A172 (cell line): ENCODE measurements around the gene ZC3HAV1. TPM values are rescaled to one million over a fixed set of nuclear protein-coding genes. Genes with fewer than 3 reads are reported as not detected.
"Not testable (repeated sequence)": the region's sequence is repeated elsewhere in the genome, so short reads cannot be mapped to it uniquely, and the experiment has no call there.

Experiments
- DNase-seq: peaks from one replicate; pipeline ENCODE4 v3.0.0-alpha.2; 2015; ENCODE audit warnings: low spot score
- total RNA-seq: library from RNA; depleted of rRNA; stranded (reverse); fragments of >200 nt; shearing (Covaris generic); gene quantifications from 2 replicates; pipeline ENCODE4 v1.2.3, GENCODE V29; 2014; rRNA removed

Gene ZC3HAV1
- total RNA-seq, result 20.7 and 25.4 TPM in 2 replicates

DNA sequence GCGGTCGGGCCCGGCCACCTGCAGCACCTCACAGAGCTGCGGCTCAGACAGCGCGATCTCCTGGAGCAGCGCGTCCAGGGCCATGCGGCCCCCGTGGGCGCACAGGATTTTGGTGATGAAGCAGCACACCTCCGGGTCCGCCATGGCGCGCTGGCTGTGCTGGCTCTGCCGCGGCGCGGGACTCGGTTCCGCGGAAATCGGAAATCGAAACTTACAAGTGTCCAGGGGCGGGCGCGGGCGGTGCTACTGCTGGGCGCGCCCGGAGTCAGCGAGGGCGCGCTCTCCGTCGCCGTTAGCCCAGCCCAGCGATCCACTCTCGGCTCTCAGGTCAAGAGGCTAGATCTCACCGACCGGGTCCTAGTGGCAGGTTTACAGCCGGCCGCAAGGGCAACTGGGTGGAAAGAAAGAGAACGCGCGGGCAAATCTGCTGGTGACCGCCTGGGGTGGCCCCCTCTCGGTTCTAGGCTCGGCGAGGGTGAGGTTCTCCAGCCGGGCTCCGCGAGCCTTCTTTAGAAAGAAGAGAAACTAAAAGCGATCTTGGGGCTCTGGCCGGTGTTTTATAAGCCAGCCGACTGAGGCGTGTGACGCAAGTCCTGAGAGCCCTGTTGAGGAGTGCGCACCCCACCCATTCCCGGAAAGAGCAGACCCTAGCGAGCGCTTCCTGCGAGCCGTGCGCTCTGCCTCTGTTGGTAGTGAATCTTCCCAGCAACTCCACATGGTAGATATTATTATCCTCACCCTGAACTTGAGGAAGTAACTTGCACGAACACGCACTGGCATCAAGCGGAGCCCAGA is at the start of gene ZC3HAV1:
Gene ZC3HAV1 (minus strand): TSS at position 533 of the 795 bp plus-strand sequence. CDS start 389 bp downstream, at position 144.
- DNase-seq, result peak; percentile 70

- peak; percentile 88 for DNase-seq
These were observed 44.3 kb upstream of the ZC3HAV1 start for GRCh38 chr7:139153832-139154231.

- no peak for DNase-seq
These were observed 42.6 kb upstream of the ZC3HAV1 start for GRCh38 chr7:139152149-139152548.

GRCh38 chr7:139139150-139139549 is 29.6 kb upstream of the ZC3HAV1 start:
- no peak for DNase-seq

DNA sequence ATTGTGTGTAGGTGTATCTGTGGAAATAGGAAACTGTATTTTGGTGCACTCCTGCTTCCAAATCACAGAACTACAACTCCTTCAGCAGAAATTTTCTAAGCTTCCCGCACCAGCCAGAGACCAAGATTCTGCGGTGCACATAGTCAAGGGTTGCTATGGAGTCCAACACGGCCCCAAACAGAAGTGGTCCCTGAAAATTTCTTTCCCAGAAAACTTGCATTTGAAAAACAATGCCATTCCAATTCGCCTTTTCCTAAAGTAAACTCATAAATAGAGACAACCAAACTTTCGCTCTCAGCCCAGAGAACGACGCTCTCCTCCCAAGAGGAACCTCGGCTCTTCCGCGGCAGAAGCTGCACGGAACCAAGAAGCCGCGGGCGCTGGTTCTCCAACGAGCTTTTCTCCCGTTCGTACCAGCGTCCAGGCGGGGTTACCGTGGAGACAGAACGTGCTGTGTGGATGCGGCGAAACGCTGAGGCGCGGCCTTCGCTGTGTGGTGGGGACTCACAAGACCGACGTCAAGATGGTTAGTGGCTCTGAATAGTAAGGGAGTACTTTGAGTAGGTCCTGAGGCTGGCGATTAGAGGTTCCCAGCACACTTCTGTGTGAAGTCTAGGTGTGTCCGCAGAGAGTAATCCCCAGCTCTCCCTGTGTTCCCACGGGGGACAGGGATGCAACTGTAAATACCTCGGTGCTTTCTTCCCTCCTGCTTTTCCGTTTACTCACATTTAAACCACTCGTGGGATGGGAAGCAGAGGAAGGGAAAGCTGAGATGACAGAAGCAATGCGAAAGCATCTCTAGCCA is 24.0 kb upstream of the ZC3HAV1 start:
- DNase-seq, result peak; percentile 55

GRCh38 chr7:139132887-139133286 is 23.4 kb upstream of the ZC3HAV1 start:
- no peak for DNase-seq

- DNase-seq, result no peak
These were observed 22.1 kb upstream of the ZC3HAV1 start for GRCh38 chr7:139131601-139132041.

DNA sequence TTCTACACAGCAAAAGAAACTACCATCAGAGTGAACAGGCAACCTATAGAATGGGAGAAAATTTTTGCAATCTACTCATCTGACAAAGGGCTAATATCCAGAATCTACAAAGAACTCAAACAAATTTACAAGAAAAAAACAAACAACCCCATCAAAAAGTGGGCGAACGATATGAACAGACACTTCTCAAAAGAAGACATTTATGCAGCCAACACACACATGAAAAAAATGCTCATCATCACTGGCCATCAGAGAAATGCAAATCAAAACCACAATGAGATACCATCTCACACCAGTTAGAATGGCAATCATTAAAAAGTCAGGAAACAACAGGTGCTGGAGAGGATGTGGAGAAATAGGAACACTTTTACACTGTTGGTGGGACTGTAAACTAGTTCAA is 20.3 kb upstream of the ZC3HAV1 start:
- DNase-seq, result not testable (repeated sequence)

GRCh38 chr7:139127648-139128047 is 18.1 kb upstream of the ZC3HAV1 start:
- DNase-seq, result no peak

DNA sequence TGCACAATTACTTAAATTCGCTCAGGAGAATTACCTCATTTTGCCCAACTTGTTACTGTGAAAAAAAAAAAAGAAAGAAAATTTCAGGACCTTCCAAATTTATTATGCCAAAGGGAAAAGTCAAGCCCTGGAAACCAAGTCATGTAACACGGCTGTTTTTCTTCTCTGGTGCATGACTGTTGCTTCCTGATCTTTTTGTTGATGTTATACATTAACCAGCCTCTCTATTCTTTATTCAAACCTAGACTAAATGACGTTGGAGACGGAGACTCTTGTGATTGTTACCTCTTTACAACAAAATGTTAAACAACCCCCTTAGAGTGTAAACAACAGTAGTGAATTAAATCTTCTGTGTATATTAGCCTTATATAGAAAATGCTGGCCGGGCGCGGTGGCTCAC is 16.1 kb upstream of the ZC3HAV1 start:
- DNase-seq, result no peak

DNA sequence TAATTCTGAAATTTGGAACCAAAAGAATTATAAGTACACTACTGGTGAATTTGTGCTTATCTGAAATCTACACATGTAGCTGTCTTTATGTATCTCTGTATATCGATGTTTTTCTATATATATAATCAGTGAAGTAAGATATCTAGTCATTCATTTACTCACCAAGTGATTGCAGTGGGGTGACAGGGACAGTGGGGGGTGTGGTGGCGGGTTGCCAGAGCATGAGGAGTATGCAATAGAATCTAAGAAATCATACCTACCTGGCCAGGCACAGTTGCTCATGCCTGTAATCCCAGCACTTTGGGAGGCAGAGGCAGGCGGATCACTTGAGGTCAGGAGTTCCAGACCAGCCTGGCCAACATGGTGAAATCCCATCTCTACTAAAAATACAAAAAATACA is 15.5 kb upstream of the ZC3HAV1 start:
- DNase-seq, result not testable (repeated sequence)

- no peak for DNase-seq
These were observed 14.8 kb upstream of the ZC3HAV1 start for GRCh38 chr7:139124084-139124914.

GRCh38 chr7:139119486-139119849 is 9.9 kb upstream of the ZC3HAV1 start:
- DNase-seq, result no peak

DNA sequence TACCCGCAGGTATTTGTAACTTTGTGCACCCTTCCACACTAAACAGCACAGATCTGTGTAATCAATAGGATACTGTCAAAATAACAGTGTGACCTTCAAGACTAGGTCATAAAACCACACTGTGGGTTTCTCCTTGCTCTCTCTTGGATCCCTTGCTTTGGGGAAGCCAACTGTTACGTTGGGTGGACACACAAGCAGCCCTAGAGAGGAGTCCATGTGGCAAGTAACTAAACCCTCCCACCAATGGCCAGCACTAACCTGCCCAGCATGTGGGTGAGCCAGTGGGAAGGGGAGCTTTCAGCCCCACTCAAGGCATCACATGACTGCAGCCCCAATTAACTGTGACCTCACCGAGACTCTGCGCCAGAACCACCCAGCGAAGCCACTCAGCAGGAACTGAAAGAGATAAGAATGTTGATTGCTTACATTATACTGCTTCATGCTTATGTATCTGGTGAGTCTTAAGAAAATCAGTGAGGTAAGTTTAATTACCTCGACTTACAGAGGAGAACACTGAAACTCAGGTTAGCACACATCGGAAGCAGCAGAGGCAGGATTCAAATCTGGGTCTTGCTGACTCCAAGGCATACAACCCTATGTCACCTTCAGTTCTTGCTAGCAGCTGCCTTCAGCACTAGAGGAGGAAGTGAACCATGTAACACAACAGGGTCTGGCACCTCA is 9.4 kb upstream of the ZC3HAV1 start:
- peak; percentile 15 for DNase-seq

DNA sequence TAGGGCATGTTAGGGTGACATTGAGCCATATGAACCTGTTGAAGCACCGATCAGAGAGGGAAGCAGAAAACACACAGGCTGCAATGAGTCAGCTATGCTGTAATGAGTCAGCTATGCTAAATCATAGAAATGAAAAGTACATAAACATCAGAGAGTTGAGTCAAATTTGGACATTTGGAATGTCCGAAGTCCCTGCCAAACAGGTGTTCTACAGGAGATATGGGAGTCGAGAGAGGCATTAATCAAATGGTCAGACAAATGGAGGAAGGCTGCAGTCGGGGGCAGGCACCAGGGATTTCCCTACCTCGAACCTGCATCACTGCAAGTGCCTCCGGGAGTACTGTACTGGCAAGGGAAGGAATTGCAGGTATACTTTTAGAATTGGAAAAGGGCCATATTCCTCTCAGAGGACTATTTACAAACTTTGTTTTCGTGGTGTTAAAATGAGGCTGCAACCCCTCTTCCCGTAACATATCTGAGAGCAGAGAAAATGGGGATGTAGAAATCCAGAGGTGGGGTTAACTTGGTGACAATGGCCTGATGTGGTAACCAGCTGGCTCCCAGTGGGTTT is 8.8 kb upstream of the ZC3HAV1 start:
- DNase-seq, result peak; percentile 74

DNA sequence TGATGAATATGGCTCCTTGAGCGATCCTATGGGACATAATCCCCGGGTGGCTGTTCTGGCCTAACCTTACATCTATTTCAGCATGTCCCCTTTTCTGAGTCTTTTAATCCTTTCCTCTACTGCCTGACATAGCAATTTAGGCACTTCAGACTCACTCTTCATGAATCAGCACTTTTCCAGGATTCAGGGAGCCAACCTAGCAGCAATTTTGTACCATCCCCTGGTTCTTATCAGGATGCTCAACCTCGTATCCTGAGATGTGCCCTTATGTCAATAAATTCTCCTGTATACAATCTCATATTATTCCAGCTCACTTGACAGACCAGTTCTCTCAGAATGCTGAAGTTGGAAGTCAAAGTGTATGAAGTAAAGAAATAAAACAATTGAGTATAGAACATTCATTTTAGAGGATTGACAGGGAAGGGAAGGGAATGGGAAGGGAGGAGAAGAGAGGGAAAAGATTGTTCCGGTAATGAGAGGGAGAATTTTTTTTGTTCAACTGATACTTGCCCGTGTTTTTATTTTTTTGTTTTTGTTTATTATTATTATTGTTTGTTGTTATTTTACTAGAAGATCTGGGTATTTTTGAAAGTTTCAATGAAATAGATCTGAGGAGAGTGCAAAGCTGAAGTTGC is 8.2 kb upstream of the ZC3HAV1 start:
- no peak for DNase-seq

- no peak for DNase-seq
These were observed 7.5 kb upstream of the ZC3HAV1 start for GRCh38 chr7:139116999-139117398.

GRCh38 chr7:139115104-139115503 is 5.6 kb upstream of the ZC3HAV1 start:
- no peak for DNase-seq

- no peak for DNase-seq
These were observed 5.1 kb upstream of the ZC3HAV1 start for GRCh38 chr7:139114585-139114984.

- DNase-seq, result no peak
These were observed 4.5 kb upstream of the ZC3HAV1 start for GRCh38 chr7:139114018-139114417.
